NAMALWA (cell line): ENCODE results near the gene PIK3R6.

Experiments
- DNase-seq: peaks from one replicate; pipeline ENCODE4 v3.0.0-alpha.2; 2015; ENCODE audit warnings: low spot score

PIK3R6 gene

DNA sequence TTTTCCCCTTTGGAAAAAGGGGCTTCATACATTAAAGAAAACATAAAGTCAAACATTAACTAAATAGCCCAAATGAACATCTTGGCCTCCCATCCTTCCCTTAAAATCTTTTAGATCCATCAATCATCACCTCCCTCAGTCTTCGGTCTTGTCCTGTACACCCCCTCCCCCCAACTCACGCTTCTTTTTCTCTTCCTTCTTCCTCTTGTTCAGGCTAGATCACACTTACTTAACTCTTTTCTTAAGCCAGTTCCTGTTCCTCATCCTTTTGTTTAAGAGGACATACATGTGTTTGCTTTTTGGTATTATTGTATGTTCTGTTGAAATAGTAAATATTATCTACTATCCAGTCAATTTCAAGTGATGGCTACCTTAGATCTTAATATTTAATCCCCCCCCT lies 73.8 kb downstream of the PIK3R6 start:
- DNase-seq: no peak

DNA sequence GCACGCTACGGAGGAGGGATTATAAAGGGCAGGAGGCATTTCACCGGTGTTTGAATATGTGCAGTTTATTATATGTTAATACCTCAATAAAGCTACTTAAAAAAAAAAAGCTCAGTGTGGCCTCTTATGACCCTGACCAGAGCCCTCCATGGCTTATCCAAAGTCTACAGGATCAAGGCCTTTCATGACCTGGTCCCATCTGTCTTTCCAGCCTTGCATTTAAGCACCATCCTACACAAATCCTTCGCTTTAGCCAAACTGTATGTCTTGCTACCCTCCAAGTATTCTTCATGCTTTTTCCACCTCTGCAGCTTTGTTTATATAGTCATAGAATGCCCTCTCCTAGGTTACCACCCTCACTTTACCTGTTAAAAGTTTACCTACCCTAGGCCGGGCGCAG lies 74.8 kb downstream of the PIK3R6 start:
- DNase-seq: no peak

DNA sequence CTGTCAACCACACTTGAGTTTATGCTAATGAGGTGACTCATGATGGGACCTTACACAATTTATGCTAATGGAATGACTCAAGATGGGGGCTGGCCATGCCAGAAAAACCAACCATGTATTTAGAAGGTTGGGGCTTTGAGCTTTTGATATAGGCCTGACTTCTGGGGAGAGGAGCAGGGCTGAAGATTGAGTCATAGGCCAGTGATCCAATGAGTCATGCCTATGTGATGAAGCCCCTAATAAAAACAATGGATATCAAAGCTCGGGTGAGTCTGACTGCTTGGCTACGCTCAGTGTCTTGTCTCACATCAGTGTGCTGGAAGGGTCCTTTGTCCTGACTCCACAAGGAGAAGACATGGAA lies 75.6 kb downstream of the PIK3R6 start:
- DNase-seq: no peak

DNA sequence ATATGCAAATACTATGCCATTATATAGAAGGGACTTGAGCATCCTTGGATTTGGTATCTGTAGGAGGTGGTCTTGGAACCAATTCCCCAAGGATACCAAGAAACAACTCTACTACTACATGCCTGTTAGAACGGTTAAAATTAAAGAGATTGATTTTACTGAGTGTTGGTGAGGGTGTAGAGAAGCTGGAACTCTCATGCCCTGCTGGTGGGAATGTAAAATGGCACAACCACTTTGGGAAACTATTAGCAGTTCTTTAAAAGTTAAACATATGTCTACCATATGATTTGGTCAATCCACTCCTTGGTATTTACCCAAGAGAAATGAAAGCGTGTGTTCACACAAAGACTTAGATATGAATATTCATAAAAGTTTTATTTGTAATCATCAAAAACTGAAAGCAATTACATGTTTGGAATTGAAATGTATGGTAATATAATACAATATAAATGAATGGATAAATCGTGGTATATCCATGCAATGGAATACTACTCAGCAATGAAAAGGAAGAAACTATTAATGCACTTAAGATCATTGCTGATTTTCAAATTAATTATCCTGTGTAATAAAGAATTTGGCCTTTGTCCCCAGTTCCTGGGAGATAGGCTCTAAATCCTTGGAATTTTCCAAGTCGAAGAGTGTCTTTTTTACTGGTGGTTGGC lies 76.1 kb downstream of the PIK3R6 start:
- no peak for DNase-seq

DNA sequence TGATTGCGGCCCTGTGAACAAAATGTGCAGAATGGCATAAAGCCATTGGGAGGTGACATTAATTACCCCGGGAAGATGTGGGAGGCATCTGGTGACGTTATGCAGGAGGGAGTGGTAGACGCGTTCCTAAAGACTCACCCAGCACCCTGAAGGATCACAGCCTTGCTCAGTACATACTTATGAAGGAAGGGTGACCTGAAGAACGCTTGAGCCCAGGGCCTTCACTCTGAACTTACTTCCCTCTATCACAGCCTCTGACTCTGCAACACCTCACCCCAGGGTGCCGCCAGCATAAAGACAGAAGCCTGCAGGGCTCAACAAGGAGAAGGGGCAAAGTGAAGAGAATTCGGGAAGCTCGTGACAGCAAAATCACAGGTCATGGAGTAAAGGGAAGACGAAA lies 77.7 kb downstream of the PIK3R6 start:
- DNase-seq: no peak

DNA sequence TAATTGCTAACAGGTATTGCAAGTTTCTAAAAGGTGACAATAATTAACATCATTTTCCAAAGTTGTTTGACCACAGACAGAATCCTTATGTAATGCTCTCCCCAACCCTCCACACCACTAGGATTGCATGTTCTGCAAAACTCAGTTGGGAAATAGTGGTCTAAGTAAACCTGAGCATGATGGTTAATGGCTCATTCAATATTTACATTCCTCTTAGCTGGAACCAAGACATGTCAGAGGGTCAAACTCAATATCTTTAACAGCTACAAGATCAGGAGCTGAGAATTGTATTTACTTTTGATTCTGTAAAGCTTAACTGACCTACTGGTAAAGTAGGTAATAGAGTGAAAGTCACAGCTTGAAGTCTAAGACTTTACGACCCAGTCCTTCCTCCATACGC lies 78.5 kb downstream of the PIK3R6 start:
- no peak for DNase-seq

DNA sequence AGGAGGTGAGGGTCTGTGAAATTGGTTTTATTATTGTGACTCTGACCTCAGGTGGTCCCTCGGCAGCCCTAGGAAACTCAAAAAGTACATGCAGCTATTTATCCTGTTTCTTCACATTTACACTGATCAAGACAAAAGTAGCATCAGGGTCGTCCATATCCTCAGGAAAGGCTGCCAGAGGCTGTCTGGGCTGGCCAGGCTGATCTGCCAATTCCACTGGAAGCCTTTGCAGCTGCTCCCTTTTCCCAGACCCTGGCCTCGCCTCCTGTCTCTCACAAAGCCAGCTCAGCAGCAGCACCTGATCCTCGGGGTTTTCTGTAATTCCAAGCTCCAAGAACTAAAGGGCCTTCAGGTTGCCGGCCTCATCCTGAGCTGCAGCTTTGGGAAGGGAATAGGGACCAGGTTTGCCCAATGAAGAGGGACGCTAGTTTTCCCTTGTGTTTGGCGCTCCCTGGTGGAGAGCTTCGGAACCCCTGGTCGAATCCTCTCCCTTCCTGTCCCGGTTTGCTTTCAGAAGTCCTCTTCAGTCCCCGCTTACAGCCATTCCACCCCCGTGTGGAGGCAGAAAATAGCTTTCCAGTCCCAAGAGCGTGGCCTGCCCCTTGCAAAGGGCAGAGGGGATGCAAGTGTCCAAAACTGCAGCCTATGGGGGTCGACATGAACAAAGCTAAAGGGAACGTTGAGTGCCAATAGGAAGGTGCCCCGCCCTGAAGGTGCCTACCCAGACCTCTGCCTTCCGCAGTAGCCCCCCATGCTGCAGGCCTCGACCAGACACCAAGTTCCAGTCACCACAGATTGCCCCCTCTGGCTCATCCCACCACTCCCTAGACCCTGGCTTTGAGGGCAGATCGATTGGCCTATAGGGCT lies 81.7 kb downstream of the PIK3R6 start:
- DNase-seq: peak; percentile 41

DNA sequence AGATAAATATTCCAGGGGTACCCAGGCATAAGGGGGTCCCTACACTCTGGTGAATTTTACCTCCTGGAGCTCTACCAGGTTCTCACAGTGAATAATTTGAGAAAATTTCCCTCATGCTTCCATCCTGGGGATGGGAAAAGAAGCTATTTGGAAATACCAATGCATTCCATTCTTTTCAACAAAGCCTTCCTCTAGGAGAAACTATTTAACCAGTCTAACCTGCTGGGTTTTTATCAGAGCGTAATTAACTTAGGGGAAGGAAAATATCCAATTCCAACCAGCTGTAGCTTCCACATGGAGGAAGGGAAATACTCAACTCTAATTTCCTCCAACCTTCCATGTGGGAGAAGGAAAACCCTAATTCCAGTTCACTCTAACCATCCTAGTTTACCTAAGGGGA lies 85.3 kb downstream of the PIK3R6 start:
- DNase-seq: no peak

DNA sequence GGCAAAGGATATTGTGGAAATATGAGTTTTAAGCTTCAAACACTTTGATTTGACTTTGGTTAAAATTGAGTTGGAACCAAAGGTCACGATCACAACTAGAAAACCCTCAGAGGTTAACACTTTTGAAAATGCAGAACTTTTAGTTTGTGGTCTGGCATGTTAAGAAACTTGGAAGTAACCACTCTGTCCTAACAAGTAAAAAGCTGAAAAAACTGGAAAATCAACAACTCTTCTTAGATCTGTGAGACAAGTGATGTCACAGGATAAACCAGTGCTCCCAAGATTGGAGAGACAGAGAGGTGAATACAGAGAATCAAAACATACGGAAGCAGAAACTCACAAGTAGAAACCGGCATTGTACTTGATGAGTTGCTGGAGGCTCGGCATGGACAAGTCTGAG lies 85.7 kb downstream of the PIK3R6 start:
- DNase-seq: no peak

DNA sequence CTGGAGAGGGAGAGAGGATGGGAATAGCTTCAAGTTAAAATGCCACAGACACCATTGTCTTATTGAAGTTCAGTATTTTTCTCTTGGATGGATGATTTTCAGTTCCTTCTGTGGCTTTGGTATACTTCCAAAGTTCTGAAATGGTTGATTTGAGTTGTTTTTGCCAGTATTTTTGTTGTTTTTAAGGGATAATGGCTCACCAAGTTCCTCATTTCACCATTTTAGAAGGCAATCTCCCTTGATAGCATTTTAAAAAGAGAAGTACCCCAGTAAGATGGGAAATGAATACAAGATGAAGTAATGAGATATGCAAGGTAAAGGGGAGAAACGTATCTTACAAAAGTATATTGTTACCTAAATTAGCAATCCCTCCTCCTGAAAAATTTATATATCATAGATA lies 90.6 kb downstream of the PIK3R6 start:
- DNase-seq: no peak

DNA sequence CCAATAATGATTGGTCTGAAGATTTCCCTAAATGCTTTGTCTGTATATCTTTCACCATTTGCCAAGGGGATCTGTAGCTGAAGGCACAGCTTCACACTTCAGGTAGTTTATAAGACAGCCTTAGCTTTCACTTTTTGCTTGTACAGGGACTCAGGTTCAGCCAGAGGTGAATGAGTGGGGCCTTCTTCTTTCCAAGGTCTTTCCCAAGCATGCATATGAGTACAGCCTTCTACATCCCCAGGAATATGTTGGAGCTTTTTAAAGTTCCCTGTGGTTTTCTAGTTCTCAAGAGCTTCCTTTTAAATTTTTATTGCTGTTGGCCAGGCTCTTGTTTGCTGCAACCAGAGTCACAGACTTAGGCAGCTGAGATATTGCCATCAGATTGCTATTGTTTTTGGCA lies 91.2 kb downstream of the PIK3R6 start:
- DNase-seq: no peak

DNA sequence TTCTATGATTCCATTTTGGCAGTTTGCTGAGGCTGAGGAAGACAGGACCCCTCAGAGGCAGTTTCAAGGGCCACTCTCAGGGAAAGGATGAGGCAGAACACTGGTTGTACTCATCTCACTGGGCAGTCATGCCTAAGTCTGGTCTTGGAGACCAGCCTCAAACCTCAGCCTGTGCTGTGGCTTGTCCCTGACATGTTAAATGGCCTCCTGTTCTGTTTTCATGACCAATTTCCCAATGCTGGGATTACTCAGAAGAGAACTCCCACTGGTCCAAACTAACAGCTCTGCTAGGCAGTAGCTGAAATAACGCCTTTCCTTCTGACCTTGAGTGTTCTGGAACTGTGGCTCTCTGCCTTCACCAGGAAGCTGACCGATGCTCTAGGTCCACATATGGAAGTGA lies 100.7 kb downstream of the PIK3R6 start:
- no peak for DNase-seq

DNA sequence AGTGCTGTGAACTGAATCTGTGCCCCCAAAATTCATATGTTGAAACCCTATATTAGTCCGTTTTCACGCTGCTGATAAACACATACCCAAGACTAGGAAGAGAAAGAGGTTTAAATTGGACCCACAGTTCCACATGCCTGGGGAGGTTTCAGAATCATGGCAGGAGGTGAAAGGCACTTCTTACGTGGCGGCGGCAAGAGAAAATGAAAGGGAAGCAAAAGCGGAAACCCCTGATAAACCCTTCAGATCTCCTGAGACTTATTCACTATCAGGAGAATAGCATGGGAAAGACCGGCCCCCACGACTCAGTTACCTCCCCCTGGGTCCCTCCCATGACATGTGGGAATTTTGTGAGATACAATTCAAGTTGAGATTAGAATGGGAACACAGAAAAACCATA lies 105.5 kb downstream of the PIK3R6 start:
- DNase-seq: no peak

DNA sequence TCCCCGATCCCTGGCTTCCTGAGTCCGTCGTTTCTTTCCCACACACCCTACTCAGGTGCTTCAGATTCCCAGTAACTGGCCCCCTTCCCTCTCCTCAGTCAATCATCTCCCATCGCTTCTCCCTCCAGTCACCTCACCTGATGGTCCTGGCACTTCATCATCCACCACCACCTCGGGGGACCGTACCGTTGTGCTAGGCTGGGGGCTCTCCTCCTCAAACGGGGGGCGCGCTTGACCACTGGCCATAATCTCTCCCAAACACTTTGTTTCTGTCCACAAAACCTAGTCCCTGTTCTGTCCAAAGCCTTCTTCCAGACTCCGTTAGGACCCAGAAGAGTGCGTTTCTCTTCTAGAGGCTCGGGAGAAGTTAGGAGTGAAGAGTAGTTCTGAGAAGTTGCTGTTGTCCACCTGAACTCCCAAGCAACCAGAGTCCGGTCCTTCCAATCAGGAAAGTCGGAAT lies 109.3 kb downstream of the PIK3R6 start, which contains the start of gene SPDYE4:
Gene SPDYE4, minus strand, starts transcription at position 410 of the 460 bp plus-strand sequence. Its CDS starts 164 bp downstream, at position 246.
- no peak for DNase-seq

DNA sequence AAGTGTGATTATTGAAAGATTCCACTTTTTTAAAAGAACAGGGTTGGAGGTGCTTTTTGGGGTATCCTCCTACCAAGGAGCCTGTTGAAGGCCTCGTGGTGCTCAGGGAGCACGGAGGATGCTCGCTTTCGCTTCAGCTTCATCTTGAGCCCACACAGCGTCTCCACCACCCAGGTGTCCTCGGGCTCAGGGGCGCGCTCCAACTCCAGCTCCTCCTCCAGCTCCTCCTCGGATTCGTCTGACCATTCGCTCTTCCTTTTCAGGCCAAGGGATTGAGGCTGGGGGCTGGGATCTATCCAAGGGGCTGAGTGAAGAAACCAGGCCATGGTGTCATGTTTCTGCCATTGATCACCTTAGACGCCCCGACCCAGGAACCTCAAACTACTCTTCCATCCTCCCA lies 110.3 kb downstream of the PIK3R6 start:
- no peak for DNase-seq

DNA sequence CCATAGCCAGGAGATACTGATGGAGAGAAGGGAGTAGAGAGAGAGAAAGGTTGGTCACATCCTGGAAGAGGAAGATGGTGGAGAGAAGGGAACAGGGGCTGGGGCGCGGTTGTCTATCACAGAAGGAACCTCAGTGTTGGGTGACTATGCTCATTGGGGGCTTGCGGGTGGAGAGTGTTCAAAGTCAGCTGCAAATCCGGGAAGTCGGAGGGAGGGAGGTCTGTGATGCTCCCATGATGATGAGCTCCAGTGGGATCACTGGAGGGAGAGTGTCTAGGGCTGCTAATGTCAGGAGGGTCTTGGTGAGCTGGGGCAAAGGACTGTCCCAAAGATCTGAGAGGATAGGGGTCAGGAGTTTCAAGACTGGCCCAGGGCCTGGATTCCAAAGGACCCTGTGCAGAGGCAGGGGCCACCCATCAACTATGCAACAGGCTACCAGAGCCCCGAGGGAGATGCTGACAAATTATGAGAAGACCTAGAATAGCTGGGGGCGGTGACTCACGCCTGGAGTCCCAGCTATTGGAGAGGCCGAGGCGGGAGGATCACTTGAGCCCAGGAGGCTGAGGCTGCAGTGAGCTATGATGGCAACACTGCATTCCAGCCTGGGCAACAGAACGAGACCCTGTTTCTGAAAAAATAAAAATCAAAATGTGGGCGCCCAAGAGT lies 111.8 kb downstream of the PIK3R6 start:
- DNase-seq: no peak

DNA sequence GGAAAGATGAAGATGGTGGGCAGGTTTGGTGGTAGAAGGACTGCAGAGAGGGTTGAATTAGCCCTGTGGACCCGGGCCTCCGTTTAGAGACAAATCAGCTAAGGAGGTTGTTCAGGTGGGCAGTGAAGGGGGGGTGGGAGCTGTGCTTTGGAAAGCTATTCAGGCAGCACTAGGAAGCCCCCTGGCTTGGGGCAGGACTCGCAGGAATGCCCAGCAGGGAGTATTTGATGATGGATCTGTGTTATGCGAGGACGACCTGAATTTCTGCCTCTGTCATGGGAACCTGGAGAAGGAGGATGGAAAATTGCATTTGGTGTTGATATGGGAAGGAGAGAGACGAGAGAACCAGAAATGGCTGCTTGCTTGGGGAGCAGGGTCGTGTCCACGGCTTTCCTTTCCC lies 112.6 kb downstream of the PIK3R6 start:
- no peak for DNase-seq

DNA sequence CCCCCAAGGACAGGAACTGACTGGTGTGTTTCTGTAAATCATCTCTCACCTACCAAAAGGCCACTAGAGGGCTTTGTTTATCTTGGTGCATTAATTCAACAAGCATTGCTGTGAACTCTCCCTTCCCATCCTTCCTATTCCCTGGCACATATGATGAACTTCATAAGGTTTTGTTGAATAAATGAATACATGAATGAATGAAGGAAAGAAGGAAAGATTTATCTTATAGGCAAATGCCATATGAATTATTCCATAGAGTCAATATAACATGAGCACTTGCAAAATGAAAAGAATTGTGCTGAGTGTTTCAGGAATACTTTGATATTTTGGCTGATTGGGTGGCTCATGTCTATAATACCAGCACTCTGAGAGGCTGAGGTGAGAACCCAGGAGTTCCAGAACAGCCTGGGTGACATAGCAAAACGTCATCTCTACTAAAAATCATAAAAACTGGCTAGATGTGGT lies 113.5 kb downstream of the PIK3R6 start:
- DNase-seq: peak; percentile 24

DNA sequence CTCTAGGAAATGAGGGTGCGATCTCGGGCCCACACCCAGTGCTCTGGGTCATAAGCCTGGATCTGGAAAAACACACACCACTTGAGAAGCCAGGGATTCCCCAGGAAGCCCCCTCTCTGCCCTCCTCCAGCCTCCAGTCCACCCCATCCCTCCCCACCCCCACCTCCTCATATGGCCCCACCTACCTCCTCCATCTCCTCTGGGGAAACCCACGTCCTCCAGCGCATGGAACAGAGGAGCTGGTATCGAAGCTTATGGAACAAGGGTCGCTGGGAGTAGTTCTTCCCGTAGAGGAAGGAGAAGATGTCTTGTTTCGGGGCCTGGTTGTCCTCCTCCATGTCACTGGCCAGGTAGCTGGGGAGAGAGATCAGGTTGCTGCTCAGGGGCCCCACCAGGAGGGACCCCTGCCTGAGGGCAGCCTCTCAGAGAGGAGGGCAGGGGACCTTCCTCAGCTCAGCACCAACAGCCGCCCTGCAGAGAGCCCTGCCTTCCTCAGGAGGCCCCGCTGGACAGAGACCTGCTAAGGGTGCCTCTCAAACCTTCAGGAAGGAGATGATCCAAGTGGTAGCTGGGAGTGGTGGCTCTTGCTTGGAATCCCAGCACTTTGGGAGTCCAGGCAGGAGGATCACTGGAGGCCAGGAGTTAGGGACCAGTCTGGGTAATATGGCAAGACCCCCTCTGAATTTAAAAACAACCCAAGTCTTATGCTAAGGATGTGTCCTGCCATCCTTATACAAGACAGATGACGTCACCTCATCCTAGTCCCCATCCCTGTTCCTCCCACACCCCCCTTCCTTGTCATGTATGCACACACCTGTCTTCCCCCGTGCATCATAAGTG lies 114.1 kb downstream of the PIK3R6 start:
- no peak for DNase-seq
